Neural crest cell (in vitro differentiated cells): ENCODE results near the gene COL2A1. TPM values are rescaled to one million over a fixed set of nuclear protein-coding genes. Genes with fewer than 3 reads are reported as not detected.
A peak's percentile ranks its signal among the peaks of the same experiment; 100 is the strongest.

Experiments used
- DNase-seq: peaks from one replicate; pipeline ENCODE4 v3.0.0; 2021; ENCODE audit warnings: low read depth, mixed read lengths, low spot score
- H3K27ac Mint-ChIP-seq: one replicate; pipeline ENCODE4 v1.8.0; 2021; ENCODE audit warnings: mild to moderate bottlenecking, mixed read lengths; ENCODE audit not compliant: unreplicated experiment
- H3K27me3 Mint-ChIP-seq: 2 replicates; pipeline ENCODE4 v1.8.0; 2021; ENCODE audit warnings: low read depth, mild to moderate bottlenecking, mixed read lengths
- H3K36me3 Mint-ChIP-seq: 2 replicates; pipeline ENCODE4 v1.8.0; 2021; ENCODE audit warnings: low read depth, mild to moderate bottlenecking, mixed read lengths
- H3K4me1 Mint-ChIP-seq: 2 replicates; pipeline ENCODE4 v1.8.0; 2021; ENCODE audit warnings: mixed read lengths
- H3K4me3 Mint-ChIP-seq: one replicate; pipeline ENCODE4 v1.8.0; 2021; ENCODE audit warnings: mild to moderate bottlenecking, mixed read lengths
- H3K9me3 Mint-ChIP-seq: 2 replicates; pipeline ENCODE4 v1.8.0; 2021; ENCODE audit warnings: mixed read lengths
- total RNA-seq: library from RNA; stranded (reverse); gene quantifications from 2 replicates; pipeline ENCODE4 v1.2.1, GENCODE V29; 2021
- TF ChIP-seq, protein P1 (sequence below): fragments of 200-600 bp; sonication (generic); conservative IDR thresholded peaks from 2 replicates; pipeline ENCODE4 v1.5.0; 2021; ENCODE audit warnings: antibody characterized with exemption, mild to moderate bottlenecking

The COL2A1 gene
- total RNA-seq, 1 donor from 2014 or later = 386 TPM

DNA sequence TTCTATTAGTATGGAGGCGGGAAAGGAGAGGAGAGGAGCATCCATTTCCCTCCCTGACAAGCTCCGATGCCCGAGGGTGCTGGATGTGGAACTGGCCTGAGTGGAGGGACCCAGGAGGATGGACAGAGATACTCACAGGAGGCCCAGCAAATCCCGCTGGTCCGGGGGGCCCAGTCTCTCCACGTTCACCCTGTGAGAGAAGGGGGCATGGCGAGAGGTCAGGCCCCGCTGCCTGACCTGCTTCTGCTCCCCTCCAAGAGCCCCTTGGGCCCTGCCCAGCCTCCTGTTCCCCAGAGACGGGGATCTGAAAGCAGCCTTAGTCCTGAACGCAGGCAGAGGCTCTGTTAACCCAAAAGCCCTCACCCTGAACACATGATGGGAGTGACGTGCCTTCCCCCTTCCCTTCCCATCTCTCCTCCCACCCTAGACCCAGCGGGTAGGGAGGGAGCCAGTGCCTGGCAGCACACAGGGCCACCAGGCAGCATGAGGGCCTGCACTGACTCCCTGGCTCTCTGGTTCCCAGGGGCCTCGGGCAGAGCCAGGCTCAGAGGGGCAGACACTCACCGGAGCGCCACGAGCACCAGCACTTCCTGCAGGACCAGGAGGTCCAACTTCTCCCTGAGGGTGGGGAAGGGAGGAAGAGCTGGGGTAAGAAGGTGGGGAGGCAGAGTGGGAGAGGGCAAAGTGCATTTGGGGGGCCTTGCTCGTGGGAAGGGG, 23.3 kb downstream of the COL2A1 start:
- no peaks in the 10 kb centered on the region for H3K4me1 Mint-ChIP-seq

DNA sequence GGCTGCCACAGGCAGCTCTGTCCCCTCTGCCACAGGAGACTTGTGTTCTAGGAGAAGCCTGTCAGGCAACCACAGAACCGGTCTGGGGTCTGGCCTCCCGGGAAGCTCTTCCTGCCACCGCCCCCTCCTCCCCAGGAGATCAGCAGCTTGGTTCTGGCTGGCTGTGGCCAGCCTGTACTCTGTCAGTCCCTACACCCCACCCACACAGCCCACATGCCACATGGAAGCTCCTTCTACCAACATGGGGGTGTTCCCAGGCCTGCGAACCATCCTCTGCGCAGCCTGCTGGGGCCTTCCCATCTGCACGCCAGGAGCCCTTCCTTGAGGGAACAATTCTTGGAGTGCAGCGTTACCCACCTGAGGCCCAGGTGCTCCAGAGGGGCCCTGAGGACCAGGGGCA, 24.1 kb downstream of the COL2A1 start:
- H3K27ac Mint-ChIP-seq = no peak overlapping the region
- no peak for DNase-seq
- no peak overlapping the region for H3K4me3 Mint-ChIP-seq
- H3K9me3 Mint-ChIP-seq = no peaks in the 10 kb centered on the region
- TF ChIP-seq, protein P1, sequence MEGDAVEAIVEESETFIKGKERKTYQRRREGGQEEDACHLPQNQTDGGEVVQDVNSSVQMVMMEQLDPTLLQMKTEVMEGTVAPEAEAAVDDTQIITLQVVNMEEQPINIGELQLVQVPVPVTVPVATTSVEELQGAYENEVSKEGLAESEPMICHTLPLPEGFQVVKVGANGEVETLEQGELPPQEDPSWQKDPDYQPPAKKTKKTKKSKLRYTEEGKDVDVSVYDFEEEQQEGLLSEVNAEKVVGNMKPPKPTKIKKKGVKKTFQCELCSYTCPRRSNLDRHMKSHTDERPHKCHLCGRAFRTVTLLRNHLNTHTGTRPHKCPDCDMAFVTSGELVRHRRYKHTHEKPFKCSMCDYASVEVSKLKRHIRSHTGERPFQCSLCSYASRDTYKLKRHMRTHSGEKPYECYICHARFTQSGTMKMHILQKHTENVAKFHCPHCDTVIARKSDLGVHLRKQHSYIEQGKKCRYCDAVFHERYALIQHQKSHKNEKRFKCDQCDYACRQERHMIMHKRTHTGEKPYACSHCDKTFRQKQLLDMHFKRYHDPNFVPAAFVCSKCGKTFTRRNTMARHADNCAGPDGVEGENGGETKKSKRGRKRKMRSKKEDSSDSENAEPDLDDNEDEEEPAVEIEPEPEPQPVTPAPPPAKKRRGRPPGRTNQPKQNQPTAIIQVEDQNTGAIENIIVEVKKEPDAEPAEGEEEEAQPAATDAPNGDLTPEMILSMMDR = no peak
- peaks cover 11% of the 10 kb centered on the region for H3K36me3 Mint-ChIP-seq
- H3K4me1 Mint-ChIP-seq = no peaks in the 10 kb centered on the region
- no peaks in the 10 kb centered on the region for H3K27me3 Mint-ChIP-seq

More for the DNA sequence above, 23.3 kb downstream of the COL2A1 start:
- TF ChIP-seq, protein P1 = no peak
- no peak for DNase-seq
- Mint-ChIP-seq H3K36me3 (peaks cover 10% of the 10 kb centered on the region), H3K9me3 (no peaks in the 10 kb centered on the region), H3K4me3 (no peak overlapping the region), H3K27ac (no peak overlapping the region), H3K27me3 (no peaks in the 10 kb centered on the region)

DNA sequence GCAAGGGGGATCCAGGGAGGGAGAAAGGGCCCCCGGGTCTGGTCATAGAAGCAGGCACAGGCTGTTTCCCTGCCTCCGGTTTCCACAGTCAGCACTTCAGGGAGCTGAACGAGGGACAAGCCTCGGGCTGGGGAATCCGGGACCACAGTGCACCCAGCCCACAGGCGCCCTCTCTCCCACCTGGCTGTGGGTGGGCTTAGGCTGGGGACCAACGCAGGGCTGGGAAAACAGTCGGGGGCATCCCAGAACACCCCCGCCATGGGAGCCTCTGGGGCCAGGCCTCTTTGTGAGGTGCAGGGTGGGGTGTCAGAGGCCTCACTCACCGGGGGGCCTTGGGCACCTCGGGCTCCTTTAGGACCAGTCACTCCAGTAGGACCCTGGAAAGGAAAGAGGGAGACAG, 24.6 kb downstream of the COL2A1 start:
- TF ChIP-seq, protein P1 = no peak
- Mint-ChIP-seq H3K4me1 (no peaks in the 10 kb centered on the region), H3K27ac (no peak overlapping the region), H3K9me3 (no peaks in the 10 kb centered on the region), H3K27me3 (no peaks in the 10 kb centered on the region), H3K4me3 (no peak overlapping the region), H3K36me3 (peaks cover 8% of the 10 kb centered on the region)
- no peak for DNase-seq

DNA sequence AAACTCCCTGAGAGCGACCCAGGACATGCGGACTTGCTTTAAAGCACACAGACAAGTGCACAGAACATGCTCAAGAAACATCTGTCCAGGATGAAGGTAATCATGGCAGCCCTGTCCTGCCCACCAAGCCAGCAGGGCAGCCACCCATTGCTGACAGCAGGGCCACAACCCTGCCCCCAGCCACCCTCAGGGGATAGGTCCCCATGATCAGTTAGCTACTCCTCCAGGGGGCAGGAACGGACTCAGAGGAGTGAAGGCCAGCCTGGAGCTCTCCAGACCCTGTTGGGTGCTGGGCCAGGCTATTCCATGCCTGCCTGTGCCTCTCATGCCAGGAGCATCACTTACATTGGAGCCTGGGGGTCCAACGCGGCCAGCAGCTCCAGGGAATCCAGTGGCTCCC, 25.1 kb downstream of the COL2A1 start:
- Mint-ChIP-seq H3K27ac (peak overlapping the region; percentile 35), H3K4me3 (no peak overlapping the region)

DNA sequence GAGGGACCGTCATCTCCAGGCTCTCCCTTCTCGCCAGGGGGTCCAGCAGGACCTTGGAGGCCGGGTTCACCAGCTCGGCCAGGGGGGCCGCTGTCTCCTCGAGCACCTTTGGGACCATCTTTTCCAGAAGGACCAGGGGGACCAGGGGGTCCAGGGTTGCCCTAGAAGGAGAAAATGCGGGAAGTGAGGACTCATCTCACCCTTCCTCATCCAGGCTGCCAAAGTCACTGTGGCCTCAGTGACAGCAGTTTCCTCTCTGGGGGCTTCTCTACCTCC, 25.7 kb downstream of the COL2A1 start:
- Mint-ChIP-seq H3K9me3 (no peaks in the 10 kb centered on the region), H3K27ac (no peak overlapping the region), H3K27me3 (no peaks in the 10 kb centered on the region), H3K36me3 (peaks cover 13% of the 10 kb centered on the region), H3K4me1 (no peaks in the 10 kb centered on the region), H3K4me3 (no peak overlapping the region)
- TF ChIP-seq, protein P1 = no peak
- no peak for DNase-seq

More for the DNA sequence above, 25.1 kb downstream of the COL2A1 start:
- H3K27me3 Mint-ChIP-seq = no peaks in the 10 kb centered on the region
- peaks cover 9% of the 10 kb centered on the region for H3K36me3 Mint-ChIP-seq
- H3K9me3 Mint-ChIP-seq = no peaks in the 10 kb centered on the region
- no peak for DNase-seq
- H3K4me1 Mint-ChIP-seq = no peaks in the 10 kb centered on the region
- TF ChIP-seq, protein P1 = no peak
